ENCODE measurements around the gene FAAP100.

DNA sequence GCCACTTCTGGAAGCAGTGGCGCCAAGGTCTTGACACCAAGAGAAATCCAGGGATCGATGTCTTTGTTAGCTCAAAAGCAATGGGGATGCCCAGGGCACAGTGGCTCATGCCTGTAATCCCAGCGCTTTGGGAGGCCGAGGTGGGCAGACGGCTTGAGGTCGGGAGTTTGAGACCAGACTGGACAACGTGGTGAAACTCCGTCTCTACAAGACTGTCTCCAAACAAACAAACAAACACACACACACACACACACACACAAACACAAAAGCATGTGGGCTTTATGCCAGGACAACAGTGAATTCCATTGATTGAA is 22.4 kb upstream of the FAAP100 start:
- TF ChIP-seq CTCF (IDR thresholded peaks at IDR 0.05 in 4 of 5, conservative IDR thresholded peaks at IDR 0.05 in 1 of 5) (no peak), POLR2A (IDR thresholded peaks at IDR 0.05) (no peak)
